ENCODE measurements around the gene AMACR.
"Not testable (repeated sequence)": the region's sequence is repeated elsewhere in the genome, so short reads cannot be mapped to it uniquely, and the experiment has no call there.

The AMACR gene

DNA sequence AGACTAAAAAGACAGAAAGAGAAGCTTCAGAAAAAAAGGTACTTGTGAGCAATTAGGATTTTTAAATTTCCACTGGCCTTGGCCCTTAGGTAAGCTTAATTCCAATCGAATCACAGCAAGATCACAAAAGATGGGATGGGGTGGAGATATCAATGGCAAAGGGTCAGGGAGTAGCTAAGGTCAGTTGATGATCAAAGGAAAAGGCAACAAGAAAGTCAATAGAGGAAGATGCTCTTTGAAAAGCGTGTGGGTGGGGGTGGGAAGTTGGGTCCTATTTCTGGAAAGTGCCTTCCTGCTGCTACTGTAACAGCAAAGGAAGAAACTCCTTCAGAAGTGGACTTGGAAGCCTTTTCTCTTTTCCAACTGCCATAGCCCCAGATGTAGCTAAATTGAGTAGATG lies 27.9 kb upstream of the AMACR start:
- no peak for DNase-seq

DNA sequence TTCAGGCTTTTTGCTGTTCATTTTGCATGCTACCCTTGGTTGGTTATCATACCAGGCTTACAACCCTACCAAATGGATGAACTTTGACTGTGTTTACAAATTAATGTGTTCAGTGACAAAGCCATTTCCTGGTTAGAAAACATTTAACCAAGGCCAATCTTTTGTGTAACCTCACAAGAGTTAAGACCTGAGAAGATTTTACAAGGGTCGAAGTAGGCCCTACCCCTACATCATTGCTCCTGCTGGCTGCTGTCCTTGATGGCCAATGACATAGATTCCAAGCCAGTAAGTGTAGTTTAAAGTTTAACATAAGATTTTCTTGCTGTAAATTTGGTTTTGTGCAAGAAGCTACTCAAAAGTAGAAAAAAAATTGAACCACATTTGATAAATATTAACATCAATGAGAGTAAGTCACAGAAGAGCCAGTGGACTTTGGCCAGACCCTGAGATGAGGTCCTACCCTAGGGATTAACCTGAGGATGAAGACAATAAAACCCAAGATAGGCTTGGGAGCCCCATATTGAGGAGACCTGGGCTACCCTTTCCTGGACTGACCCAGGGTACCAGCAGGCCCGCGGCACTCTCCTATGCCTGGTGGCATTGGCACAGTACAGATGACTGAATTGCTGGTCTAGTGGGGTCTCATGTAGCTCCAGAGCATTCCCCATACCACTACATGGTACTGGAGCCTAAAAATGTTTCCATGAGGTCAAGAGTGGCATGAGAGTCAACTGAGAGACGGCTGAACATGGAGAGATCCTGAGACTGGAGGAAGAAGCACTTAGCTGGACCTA lies 26.9 kb upstream of the AMACR start:
- no peak for DNase-seq

DNA sequence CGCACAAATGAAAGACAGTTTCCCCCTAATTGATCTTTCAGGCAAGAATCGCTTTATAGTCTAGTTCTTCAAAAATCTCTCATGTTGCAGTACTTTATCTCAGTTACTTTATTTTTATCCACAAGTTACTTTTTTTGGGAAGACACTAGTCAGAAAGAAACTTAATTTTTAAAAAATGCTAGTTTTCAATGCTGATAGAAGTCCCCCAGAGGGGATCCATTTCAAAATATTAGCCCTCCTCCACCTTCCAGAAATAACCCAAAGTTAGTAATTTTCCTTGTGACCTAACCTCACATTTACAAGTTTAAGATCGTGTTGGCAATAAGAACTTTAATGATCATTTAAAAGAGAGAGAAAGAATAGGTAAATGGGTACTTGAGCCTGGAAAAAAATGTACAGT lies 24.1 kb upstream of the AMACR start:
- no peak for DNase-seq

DNA sequence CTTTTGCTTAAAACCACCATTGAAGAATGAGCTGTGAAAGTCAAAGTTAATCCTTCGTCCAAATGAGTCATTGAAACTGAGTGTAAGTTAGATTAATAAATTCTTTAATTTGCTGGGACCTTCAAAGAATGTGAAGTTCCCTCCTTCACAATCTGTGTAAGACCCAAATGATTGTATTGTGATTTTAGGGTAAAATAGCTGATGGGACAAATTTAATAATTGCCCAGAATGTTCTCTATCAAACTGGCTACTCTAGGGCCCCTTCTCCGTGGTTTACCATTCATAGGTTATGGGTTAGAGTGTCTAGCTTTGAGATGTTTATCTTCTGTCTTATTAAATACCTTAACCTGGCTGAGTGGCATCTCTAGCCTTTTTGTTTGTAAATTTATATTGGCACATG lies 23.3 kb upstream of the AMACR start:
- DNase-seq: no peak

DNA sequence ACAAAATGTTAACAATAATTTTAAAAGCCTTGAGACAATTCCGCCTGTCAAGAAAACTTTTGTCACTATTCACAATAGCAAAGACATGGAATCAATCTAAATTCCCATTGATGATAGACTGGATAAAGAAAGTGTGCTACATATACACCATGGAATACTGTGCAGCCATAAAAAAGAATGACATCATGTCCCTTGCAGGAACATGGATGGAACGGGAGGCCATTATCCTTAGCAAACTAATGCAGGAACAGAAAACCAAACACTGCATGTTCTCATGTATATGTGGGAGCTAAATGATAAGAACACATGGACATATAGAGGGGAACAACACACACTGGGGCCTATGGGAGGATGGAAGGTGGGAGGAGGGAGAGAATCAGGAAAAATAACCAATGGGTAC lies 22.7 kb upstream of the AMACR start:
- not testable (repeated sequence) for DNase-seq

DNA sequence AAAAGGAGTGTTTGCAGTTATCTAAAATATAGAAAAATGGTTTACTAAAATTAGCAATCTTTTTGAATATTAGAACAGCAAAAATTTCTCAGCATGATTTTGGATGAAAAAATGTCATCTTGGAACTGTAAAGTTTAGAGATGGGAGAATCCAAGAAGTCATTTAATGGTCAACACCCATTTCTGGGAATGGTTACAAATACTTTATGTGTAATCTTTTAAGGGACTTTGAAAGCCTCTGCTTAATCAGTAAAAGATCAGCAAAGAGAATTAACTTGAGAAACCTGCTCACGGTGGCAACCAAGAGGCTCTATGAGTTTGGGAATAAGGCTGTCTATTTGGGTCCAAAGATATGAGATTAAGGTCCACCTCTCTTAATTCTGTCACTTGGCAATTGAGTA lies 22.2 kb upstream of the AMACR start:
- DNase-seq: no peak

DNA sequence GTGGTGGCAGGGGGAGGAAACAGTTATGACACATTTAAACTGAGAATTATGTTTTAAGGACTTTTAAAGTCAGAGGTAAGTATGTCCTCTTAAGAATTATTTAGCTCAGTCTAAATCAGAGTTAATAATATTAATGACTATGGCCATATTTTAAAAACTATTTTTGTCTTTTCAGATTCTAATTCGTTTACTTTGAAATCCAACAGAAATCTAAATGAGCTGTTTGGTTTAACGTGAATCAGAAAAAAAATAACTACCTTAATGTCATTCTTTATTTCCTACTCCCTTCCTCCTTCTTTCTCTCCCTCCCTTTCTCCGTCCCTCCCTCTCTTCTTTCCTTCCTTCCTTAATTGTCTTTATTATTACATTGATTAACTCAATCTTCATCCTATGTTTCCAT lies 20.5 kb upstream of the AMACR start:
- DNase-seq: no peak

DNA sequence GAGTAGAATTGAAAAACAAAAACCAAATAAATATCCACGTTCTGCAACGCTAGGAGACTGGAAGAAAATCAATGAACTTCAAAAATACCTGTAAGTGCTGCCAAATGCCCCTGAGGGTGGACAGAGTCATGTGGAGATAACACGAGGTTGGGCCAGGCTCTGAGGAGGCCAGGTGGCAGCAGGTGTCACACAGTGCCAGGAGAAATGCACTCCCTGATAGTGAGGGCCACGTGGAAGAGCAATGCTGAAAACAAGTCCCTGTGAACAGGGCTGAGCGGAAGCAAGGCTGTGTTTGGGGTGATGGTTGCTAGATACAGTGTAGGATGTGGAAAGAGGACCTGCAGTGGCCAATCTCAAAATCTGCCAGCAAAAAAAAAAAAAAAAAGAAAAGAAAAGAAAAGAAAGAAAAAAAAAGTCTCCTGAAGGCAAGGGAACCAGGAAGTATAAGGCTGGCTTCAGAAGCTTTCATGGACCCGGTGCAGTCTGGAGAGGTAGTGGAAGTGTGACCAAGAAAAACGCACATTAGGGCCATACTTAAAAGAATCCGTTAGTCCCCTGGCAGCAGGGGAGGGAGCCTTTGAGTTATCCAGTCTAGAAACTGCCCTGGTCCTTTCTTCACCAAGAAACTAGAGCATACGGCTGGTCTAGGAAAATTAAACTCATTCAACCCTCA lies 18.4 kb upstream of the AMACR start:
- no peak for DNase-seq

DNA sequence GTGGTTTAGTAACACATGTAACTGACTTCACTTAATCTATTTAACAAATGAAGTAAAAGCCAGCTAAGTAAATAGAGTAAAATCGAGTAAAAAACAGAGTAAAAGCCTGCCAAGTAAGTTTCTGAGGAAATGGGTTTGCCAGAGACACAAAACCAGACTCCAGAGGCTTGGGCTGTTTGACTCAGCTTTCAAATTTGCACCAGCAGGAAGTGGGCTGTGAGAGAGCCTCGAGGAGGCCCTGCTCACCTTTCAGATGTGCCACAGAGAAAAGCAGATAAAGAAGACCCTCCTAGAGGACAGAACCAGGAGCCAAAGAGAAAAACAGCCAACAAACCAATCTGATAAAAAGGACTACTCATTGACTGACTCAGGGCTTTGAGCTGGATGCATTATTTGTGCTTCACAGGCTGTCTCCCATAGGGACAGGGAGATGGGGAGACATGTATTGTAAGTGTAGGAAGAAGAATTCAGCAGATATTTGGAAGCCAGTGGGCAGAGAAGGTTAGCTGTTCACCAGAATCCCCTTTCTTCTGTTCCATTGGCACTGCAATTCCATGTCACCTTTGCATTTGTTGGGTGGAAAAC lies 14.4 kb upstream of the AMACR start:
- peak; percentile 45 for DNase-seq

DNA sequence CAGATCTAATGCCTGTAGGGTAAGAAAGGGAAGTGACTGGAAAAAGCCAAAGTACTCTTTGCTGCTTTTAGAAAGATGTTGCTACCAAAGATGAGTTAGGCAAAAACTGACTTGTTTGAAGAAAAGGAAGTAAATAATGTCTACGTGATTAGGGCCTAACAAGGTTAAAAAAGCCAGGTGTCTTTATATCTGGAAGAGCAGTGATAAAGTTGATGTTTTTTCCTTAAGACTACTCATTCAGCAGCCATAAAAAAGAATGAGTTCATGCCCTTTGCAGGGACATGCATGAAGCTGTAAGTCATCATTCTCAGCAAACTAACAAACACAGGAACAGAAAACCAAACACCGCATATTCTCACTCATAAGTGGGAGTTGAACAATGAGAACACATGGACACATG lies 13.5 kb upstream of the AMACR start:
- DNase-seq: no peak

DNA sequence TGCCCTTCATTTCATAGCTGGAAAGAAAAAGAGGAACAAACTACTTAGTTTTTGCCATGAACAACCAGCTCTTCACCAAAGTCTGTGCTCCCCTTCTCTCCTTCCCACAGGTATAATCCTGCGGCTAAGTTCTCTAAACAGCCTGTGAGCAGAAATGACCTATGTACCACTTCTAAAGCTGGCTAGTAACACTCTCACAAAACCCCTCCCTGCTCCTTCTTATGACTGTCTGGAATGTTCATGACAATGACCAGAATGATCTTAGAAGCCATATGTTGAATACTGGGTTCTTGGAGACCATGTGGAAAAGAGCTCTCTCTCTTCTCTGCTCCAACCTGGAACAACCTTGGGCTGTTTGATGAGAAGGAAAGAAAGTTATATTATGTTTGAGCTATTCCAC lies 12.9 kb upstream of the AMACR start:
- no peak for DNase-seq

DNA sequence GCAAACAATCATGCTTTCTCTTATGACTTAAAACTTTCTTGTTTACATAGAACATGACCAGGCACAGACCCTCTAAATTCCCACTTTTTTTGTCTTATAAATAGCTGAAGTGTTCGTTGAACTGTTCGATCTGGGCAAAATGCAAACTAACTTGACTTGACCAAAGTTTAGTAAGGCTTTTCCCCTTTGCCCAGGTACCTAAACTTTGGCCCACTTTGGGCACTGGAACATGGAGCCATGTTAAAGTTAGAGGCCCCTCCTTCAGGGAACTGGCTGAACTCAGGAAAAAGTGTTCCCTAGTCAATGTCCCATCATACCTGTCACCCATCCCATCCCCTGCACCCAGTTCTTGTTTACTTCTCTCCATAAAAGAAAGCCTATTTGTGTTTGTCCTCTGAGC lies 9.4 kb upstream of the AMACR start:
- no peak for DNase-seq

DNA sequence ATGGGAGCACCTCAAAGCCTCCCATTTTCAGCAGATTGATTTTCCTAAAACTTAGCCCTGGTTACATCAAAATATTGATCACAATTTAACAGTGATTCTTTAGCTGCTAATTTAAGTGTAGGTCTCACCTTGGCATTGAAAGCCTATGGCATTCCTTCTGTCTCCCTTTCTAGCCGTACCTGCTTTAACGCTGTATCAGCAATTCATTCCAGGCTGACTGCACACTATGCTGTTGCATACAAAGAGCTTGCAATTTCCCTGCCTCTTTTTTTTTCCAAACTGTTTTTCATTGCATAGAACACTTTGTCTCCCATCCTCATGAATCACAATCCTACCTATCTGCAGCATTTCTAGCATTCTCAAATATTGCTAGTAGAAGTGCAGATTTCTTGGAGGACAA lies 8.9 kb upstream of the AMACR start:
- no peak for DNase-seq

DNA sequence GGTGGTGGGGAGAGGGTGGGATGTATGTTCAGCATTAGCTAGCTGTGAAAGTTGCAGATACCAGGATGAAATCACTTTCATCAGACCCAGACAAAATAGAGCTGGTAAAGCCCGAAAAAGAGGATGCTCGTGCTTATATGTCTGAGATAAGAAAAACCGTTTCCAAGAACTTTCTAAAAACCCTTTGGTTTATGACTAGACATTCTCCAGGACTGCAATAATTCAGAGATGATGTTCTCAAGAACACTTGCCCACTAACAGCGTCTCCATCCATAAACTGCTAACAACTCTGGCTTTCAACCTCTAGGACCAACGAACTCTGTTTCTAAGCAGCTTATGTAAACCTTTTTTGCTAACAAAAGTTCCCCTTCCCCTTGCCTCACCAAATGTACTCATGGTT lies 8.4 kb upstream of the AMACR start:
- no peak for DNase-seq

DNA sequence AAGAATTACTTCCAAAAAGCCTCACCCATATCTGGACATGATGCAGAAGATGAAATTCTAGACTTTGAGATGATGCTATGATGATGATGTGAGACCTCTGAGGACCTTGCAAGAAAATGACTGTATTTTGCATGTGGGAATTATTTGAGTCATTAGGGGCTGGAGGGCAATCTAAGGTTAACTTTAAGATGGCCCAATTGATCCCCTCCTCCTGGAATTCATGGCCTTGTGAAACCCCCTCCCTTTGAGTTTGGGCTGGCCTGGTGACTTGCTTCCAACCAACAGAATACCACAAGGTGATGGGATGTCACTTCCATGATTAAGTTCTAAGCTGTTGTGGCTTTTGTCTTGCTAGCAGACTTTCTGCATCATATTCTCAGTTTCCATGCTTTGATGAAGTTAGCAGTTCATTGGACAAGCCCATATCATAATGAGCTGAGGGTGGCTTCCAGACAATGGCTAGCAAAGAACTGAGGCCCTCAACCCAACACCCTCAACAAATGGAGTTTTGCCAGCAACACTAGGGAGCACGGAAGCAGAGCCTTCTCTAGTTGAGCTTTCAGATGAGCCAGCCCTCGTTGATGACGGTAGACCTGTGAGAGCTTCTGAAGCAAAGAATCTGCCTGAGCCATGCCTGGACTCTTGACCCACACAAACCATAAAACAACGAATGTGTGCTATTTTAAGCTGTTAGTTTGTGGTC lies 7.4 kb upstream of the AMACR start:
- DNase-seq: no peak

DNA sequence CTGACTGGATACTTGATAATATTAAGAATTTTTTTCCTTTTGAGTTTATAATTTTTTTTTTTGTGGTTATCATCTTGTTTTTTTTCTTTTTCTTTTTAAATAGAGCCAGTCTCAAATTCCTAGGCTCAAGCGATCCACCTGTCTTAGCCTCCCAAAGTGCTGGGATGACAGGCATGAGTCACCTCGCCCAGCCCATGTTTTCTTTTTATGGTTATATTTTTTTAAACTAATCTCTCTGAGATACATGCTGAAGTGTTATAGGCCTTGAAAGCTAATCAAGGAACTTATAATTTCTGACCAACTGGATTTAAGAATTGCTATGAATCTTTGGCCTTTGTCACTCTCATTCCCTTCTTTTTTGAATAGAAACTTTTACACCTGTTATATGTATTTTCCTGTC lies 6.8 kb upstream of the AMACR start:
- DNase-seq: no peak

DNA sequence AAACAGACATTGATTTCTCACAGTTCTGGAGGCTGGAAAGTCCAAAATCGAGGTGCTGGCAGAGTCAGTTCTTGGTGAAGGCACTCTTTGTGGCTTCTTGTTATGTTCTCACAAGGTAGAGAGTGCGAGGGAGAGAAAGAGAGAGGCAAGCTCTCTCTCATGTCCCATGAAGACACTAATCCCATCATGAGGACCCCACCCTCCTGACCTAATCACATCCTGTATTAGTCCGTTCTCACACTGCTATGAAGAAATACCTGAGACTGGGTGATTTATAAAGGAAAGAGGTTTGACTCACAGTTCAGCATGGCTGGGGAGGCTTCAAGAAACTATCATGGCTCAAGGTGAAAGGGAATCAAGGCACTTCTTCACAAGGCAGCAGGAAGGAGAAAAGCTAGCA lies 5.7 kb upstream of the AMACR start:
- DNase-seq: no peak

DNA sequence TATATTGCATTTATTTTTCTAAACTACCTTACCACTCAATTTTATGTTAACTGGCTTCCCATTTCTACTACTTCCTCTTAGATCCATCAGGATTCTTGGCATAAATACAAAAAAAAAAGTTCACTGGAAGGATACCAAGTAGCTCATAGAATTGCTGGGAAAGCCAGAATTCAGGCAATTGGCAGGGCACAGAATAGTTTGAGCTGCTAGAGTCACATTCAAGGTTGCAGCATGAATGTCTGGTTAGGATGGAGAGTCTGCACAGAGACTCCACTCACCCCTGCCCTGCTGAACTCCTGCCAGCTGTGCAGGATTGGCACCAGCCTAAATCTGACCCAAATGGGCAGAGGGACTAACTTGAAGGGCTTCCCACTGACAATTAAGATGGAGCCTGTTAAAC lies 4.9 kb upstream of the AMACR start:
- DNase-seq: no peak

DNA sequence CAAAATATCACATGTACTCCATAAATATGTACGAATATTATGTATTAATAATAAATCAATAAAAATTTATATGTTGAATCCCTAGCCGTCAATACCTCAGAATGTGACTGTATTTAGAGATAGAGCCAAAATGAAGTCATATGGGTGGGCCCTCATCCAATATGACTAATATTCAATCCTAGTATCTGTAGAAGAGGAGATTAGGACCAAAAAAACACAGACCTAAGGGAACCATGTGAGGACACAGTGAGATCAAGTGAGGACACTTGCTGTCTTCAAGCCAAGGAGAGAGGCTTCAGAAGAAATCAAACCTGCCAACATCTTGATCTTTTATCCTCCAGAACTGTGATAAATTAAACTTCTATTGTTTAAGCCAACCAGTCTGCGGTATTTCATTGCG lies 3.7 kb upstream of the AMACR start:
- no peak for DNase-seq

DNA sequence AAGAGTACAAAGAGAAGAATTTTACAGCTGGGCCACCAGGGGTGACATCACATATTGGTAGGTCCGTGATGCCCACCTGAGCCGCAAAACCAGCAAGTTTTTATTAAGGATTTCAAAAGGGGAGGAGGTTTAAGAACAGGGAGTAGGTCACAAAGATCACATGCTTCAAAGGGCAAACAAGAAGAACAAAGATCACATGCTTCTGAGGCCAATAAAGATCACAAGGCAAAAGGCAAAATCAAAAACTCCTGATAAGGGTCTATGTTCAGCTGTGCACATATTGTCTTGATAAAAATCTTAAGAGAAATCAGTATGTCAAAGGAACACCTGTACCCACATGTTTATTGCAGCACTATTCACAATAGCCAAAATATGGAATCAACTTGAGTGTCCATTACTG lies 2.3 kb upstream of the AMACR start:
- not testable (repeated sequence) for DNase-seq

DNA sequence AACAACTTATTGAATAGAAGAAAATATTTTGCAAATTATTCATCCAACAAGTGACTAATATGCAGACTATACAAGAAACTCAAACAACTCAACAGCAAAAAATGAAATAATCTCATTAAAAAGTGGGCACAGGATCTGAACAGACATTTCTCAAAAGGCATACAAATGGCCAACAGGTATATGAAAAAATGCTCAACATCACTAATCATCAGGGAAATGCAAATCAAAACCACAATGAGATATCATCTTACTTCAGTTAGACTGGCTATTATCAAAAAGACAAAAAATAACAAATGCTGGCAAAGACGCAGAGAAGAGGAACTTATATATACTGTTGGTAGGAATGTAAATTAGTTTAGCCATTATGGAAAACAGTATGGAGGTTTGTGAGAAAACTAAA lies 1.8 kb upstream of the AMACR start:
- no peak for DNase-seq

DNA sequence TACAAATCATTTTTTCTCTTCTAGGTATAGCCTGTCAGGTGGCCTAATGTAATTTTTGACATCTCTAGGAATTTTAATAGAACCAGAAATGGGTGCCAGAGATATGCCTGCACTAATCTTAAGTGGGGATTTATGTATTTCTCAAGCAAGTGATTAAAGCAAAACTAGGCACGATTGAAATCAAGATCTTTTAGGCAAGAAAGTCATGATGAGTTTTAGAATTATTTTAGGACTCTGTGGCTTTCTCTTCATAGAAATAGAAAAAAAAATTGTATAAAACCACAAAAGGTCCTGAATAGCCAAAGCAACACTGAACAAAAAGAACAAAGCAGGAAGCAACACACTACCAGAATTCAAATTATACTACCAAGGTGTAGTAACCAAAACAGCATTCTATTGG lies 952 bp upstream of the AMACR start:
- no peak for DNase-seq

DNA sequence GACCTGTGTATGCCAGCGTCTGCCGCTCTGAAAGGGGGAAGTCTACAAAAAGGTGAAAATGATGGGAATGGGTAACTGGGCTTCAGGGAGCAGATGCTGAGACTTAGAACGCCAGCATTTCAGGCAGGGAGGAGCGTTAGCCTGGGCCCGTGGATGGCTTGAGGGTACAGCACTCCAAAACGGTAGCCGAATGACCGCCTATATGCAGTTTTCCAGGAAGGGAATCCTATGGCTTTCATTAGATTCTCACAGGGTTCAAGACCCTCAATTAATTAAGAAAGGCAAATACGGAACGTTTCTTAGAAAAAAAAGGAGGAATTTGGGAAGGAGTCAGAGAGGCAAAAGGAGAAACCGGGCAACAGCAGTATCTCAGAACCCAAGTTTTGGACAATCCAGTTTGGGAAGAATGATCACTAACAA lies 639 bp downstream of the AMACR start:
- no peak for DNase-seq

DNA sequence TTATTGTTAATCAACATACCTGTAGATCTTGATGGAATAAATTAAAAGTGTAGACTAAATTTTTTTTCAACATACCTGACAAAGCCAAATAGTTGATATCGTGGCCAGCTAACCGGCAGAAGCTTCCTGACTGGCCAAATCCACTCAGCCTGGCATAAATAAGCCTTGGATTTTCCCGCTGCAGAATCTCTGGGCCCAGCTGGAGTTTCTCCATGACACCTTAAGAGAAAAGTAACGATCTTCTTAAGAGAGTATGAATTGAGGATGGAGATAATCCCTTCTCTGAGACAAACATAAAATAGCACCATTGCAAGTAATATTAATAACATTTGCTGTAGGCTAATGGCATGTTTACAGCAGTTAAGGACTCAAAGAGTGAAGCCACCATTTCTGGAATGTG lies 2.2 kb downstream of the AMACR start:
- DNase-seq: no peak
